T47D (cell line): ENCODE results near the gene OXT.
"Not testable (repeated sequence)": the region's sequence is repeated elsewhere in the genome, so short reads cannot be mapped to it uniquely, and the experiment has no call there.

Experiments used
- DNase-seq, 2 experiments: peaks; one replicate each; pipeline versions ENCODE4 v3.0.0 to v3.0.0-alpha.2; 2011 to 2012; ENCODE audit warnings: low read depth in 1 of 2, low spot score in 1 of 2
- JUND ChIP-seq: IDR thresholded peaks from 2 replicates; pipeline ENCODE4 v1.6.1; 2012; ENCODE audit warnings: low read depth
- in situ Hi-C: cut with HindIII; loops from 2 replicates; pipeline ENCODE4 v1.10.0; 2016; ENCODE audit warnings: low sequenced_read_pairs, low pct_unique_long_range_greater_than_20kb

Gene OXT

GRCh38 chr20:3068075-3068474, 3.3 kb upstream of the OXT start:
- in situ Hi-C loops: no loop called here
- no peak for TF ChIP-seq JUND
- DNase-seq: no peak

GRCh38 chr20:3068986-3069900, 2.2 kb upstream of the OXT start:
- no peak for TF ChIP-seq JUND
- peak in 1 of 2 experiments; percentile 24 for DNase-seq
- in situ Hi-C loops: no loop called here

- no peak for DNase-seq
- in situ Hi-C loops: no loop called here
These were observed 695 bp upstream of the OXT start for GRCh38 chr20:3070725-3071124.

GRCh38 chr20:3071266-3071609, 182 bp upstream of the OXT start:
- DNase-seq: no peak
- no peak for TF ChIP-seq JUND
- in situ Hi-C loops: no loop called here

More at GRCh38 chr20:3070725-3071124, 695 bp upstream of the OXT start:
- no peak for TF ChIP-seq JUND

GRCh38 chr20:3072530-3073250, 1.3 kb downstream of the OXT start:
- DNase-seq: no peak
- in situ Hi-C loops: no loop called here
- TF ChIP-seq JUND: no peak

GRCh38 chr20:3073251-3073643, 1.8 kb downstream of the OXT start:
- in situ Hi-C loops, DNase-seq: not testable (repeated sequence)

GRCh38 chr20:3074812-3075211, 3.4 kb downstream of the OXT start:
- no peak for TF ChIP-seq JUND

GRCh38 chr20:3075315-3075714, 3.9 kb downstream of the OXT start:
- in situ Hi-C loops, DNase-seq: not testable (repeated sequence)

More at GRCh38 chr20:3074812-3075211, 3.4 kb downstream of the OXT start:
- in situ Hi-C loops: no loop called here
- DNase-seq: no peak

- no peak for DNase-seq
- TF ChIP-seq JUND: no peak
- in situ Hi-C loops: no loop called here
These were observed 6.3 kb downstream of the OXT start for GRCh38 chr20:3077618-3078134.

GRCh38 chr20:3080939-3081388, 9.5 kb downstream of the OXT start:
- no peak for TF ChIP-seq JUND

GRCh38 chr20:3081641-3082040, 10.2 kb downstream of the OXT start:
- TF ChIP-seq JUND: no peak
- in situ Hi-C loops: no loop called here
- no peak for DNase-seq

More at GRCh38 chr20:3080939-3081388, 9.5 kb downstream of the OXT start:
- no peak for DNase-seq
- in situ Hi-C loops: no loop called here

- DNase-seq: no peak
- TF ChIP-seq JUND: no peak
- in situ Hi-C loops: no loop called here
These were observed 11.0 kb downstream of the OXT start for GRCh38 chr20:3082306-3082951.
